Activated CD4-positive, alpha-beta T cell treated with anti-CD3 and anti-CD28 coated beads, Interleukin-2, Interleukin-6, amounts not matched to agents 100 ng/mL and 50 ng/mL, durations not matched to agents 16 hours and 8 hours (primary cell): ENCODE results near the gene CD52.

Experiments
- DNase-seq: peaks from one replicate; pipeline ENCODE4 v3.0.0-alpha.2; 2020

CD52 gene, protein sequence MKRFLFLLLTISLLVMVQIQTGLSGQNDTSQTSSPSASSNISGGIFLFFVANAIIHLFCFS

DNA sequence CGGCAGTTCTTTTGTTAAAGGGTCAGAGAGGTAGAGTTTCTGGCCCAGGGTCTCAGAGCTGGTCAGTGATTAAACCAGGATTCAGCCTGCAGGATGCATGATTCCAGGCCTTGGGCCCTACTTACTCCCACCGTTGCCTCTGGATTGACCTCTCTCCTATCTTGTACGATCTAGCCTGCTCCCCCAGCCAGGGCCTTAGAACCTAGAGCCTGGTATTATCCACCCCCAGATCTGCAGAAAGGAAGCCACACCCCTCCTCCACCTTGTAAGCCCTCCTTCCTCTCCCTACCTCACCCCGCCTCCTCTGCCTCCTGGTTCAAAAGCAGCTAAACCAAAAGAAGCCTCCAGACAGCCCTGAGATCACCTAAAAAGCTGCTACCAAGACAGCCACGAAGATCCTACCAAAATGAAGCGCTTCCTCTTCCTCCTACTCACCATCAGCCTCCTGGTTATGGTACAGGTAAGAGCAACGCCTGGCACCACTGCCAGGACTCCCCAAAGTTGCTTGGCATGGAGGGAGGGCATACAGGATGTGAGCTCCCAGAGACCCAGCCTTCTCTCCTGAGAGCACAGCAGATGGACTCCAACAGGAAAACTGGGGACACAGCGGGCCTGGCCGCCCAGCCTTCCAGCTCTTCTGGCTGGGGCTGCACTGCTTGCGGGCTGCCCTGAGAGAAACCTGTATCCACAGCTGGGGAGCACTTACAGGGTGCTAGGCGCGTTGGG, at the start of gene CD52:
Gene CD52, plus strand, starts transcription at position 347 of the 726 bp plus-strand sequence. Its CDS starts 60 bp downstream, at position 407.
- DNase-seq = peak; percentile 85

DNA sequence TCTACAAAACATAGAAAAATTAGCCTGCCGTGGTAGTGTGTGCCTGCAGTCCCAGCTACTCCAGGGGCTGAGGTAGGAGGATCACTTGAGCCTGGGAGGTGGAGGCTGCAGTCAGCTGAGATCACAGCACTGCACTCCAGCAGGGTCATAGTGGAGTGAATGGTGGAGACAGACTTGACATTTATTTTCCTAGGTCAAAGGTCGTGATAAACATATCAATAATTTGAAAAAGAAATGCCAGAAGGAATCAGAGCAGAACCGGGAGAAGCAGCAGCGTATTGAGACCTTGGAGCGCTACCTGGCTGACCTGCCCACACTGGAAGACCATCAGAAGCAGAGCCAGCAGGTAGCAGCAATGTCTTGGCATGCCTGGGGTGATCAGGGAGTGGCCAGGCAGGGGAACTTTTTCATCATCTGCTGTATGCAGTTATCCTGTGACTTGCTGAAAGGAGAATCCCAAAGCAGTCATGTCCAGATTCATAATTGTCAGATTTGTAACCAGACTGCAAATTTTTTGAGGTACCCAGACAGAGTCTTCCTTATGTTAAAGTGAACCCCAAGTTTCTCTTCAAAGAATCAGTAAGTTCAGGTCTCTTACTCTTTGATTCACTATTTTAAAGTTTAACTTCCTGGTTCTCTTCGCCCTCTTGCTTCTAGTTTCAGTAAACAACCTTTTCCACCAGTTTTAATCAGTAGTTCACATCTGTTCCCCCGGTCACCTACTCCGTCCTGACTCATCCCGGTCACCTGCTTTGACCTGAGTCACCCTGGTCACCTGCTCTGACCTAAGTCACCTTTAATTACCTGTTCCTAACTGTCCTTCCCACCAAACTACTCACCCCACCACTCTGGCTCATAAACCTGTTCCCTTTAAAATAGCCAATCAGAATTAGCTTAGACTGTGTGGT, 49.2 kb upstream of the CD52 start:
- no peak for DNase-seq

DNA sequence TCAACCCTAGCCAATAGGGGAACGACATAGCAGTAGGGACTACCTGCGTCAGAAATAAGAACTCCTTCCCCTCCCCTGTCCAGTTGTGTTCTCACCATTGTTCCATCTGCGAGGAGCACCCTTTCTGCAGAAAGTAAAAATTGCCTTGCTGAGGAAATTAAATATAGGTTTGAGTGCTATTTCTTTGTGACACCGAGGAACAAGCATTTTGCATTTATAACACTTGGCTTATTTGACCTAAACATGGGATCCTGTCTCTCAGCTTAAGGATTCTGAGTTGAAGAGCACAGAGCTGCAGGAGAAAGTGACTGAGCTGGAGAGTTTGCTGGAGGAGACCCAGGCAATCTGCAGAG, 48.6 kb upstream of the CD52 start:
- no peak for DNase-seq

DNA sequence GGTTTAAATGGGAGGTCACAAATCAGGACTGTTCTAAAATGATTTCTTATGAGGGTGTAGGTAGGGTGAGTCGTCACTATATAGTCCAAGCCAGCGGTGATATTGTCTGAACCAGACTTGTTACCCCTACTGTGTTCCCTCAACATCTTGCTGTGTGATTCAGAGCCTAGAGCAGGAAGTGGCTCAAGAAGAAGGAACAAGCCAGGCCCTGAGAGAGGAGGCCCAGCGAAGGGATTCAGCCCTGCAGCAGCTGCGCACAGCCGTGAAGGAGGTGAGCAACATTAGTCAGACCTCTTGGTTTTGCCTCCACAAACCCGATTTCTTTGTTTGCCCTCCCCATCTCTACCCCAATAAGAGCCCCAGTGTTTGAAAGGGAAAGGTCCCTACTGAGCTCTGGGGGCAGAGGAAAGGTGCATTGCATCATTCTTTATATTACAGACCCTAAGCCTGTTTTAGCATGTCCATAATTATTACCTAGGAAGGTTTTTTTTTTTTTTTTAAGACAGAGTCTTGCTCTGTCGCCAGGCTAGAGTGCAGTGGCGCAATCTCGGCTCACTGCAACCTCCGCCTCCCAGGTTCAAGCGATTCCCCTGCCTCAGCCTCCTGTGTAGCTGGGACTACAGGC, 42.8 kb upstream of the CD52 start:
- DNase-seq = peak; percentile 40

DNA sequence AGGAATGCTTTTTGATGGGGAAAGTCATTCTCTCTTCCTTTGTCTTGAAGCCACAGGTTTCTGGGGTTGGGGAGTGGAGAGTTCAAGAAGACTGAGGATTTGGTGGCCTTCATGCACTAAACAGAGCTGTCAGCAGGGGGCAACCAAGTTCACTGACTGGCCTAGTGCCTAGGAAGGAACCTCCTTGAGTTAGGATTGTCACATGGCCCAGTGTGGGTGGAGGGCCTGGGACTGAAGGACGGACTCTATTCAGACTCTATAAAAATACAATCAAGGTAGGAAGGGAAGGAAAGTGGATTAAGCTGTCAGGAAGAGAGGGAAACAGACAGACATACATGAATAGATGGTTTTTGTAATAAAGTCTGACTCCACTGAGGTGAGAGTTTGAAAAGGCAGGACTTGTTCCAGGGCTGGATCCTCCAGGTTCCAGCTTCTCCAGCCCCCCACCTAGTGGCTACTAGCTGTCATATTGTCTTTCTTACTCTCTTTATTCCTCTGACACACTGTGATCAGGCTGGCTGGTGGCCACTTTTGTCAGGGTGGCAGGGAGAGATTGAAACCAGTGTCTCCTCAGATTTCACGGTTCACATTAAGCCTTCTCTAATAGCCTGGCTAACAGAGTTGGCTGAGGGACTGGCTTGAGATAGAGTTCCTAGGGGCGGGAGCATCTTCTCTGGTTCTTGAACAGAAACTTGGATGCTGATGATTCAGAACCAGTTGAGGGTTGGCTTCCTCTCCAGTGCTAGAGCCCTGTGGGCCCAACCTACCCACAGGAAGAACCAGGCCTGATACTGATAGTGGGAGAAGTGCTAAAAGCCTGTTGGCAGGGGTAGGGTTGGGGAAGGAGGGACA, 42.0 kb upstream of the CD52 start:
- DNase-seq = peak; percentile 91

DNA sequence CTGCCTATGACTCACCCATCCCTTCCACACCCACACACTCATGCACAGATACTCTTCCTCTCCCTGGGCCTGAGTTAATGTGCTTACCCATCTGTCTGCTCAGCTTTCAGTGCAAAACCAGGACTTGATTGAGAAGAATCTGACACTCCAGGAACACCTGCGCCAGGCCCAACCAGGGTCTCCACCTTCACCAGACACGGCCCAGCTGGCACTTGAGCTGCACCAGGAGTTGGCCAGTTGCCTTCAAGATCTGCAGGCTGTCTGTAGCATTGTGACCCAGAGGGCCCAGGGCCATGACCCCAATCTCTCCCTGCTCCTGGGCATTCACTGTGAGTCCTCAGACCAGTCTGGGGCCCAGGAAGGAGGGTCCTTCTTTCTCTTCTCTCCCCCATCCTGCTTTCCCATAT, 41.3 kb upstream of the CD52 start:
- DNase-seq = no peak

DNA sequence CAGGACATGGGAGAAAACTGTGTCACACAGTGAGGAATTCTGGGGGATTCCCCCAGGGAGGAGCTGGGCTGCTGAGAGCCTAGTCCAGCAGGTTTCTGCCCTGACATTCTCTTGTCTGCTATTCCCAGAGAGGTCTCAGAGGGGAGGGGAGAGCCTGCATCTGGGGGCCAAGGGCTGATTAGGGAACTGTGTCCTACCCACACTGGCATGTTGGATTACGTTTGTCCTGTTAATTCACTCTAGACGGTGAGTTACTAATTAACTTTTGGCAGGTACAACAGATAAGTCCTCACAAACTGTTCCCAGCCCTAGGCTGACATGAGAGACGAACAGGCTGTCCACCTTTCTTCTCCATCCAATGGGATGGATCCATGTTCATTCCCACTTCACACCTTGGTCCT, 40.5 kb upstream of the CD52 start:
- no peak for DNase-seq

DNA sequence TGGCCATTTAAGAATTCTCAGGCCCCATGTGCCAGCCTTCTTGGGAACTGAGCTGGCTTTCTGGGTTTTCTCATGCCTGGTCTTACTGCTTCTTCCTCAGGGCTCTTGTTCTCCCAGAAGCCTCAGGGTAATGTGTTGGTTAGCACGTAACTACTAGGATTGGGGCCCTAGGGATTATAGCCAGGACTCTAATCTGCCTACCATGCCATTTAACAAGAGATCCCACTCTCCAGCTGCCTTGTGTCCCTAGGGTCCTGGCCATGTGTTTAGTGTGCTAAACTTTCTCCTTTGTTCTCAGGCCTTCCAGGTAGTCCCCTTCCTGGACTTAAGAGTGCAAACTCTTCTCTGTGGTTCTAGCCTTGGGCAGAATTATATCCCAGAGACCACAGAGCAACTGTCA, 40.0 kb upstream of the CD52 start:
- DNase-seq = no peak

DNA sequence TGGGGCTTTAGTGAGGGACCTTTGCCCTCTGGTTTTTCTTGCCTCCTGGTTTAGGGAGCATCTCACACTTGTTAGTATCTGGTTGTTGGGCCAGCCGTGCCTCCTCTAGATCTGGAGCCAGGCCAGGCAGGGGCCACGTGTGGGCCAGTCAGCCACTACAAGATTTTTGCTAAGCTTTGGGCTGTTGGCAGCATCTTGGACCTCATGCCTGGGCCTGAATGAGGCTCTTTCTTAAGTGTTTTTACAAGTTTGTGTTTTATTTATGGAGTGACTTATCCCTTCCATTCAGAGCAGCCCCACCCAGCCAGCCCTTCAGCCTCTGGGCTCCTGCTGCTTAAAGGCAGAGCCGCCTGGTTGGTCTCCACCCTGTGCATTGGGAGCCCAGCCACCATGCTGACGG, 39.5 kb upstream of the CD52 start:
- DNase-seq = no peak

DNA sequence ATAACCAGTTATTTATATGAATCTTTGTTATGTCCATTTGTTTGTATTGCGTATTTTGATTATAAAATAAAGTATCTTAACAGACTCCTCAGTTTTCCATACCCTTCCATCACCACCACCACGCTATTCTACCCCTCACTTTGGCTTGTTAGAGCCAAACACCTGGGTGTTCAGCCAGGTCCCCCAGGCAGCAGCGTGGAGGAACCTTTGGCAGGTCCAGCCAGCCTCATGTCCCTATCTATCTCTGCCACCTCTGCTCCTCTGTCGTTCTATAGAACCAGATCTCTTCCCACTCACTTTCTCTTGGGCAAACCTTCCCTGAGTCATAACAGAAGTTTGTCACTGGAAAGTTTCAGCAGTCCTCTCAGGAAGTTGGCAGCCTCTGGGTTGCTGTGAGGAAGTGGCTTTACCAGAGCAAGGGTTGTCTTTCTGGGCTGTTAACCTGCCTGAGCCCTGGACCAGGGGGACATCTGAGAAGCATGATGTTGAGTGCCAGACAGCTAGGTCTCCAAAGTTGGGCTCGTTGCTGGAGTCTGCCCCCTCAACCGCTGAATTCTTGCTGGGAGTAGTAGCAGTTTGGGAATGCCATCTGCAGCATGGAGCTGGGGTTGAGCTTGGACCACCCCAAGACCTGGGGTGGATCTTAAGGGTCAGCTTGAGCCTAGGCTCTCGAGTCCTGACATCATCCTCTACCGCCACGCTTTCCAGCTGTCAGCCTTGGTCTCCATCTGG, 38.9 kb upstream of the CD52 start:
- peak; percentile 80 for DNase-seq

DNA sequence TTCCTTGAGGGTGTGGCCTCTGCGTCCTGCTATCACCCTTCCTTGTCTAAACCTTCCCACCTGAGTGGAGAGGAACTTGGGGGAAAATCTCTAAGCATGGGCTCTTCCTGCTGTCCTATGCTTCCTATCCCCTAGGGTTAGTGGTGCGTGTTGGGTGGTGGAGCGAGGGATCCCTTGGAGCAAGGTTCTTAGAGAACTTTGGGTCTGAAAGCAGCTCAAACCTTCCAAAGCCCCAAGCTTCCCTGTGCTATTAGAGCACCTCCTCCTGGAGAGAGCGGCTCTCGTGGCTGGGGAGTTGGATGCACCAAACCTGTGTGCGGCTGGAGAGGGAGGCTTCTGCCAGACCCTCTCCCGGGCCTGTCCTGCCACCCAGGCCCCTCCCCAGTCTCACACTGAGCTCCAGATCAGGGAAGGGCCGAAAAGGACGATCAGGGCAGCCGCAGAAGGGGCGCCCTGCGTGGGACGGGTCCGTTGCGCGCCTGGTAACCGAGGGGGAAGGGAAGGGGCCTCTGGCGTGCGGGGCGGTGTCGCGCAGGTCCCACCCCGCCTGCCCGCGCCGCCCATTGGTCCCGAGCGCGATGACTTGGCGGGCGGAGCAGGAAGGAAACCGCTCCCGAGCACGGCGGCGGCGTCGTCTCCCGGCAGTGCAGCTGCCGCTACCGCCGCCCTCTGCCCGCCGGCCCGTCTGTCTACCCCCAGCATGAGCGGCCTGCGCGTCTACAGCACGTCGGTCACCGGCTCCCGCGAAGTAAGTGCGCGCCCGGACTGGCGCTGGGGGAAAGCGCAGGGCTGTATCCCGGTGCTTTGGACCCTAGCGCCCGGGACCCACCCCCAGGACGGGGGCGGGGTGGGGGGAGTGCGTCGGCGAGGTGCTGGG, 38.1 kb upstream of the CD52 start, which contains the start of gene SH3BGRL3:
Gene SH3BGRL3, plus strand, starts transcription at position 631 of the 877 bp plus-strand sequence. Its CDS starts 70 bp downstream, at position 701.
- peak; percentile 91 for DNase-seq

DNA sequence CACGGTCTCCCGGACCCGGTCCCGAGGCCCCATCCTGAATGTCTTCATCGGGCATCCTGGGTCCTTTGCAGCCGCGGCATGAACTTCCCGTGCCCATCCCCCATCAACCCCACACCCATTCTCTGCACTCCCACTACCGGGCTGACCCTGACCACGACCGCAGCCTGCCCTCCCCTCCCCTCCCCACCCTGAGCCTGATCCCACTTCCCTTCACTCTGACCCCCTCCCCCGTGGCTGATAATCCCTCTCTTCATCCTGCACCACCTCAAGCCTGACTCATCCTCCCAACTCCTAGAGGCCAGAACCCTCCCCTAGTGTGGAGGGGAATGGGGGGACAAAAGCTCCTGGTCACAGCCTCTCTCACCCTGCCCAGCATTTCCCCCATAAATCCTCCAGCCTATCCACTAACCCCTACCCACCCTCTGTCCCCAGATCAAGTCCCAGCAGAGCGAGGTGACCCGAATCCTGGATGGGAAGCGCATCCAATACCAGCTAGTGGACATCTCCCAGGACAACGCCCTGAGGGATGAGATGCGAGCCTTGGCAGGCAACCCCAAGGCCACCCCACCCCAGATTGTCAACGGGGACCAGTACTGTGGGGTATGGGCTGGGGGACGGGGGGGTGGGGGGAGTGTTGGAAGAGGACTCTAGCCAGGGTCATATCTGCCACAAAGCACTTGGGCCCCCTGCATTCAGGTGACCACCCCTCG, 37.3 kb upstream of the CD52 start:
- DNase-seq = peak; percentile 55

DNA sequence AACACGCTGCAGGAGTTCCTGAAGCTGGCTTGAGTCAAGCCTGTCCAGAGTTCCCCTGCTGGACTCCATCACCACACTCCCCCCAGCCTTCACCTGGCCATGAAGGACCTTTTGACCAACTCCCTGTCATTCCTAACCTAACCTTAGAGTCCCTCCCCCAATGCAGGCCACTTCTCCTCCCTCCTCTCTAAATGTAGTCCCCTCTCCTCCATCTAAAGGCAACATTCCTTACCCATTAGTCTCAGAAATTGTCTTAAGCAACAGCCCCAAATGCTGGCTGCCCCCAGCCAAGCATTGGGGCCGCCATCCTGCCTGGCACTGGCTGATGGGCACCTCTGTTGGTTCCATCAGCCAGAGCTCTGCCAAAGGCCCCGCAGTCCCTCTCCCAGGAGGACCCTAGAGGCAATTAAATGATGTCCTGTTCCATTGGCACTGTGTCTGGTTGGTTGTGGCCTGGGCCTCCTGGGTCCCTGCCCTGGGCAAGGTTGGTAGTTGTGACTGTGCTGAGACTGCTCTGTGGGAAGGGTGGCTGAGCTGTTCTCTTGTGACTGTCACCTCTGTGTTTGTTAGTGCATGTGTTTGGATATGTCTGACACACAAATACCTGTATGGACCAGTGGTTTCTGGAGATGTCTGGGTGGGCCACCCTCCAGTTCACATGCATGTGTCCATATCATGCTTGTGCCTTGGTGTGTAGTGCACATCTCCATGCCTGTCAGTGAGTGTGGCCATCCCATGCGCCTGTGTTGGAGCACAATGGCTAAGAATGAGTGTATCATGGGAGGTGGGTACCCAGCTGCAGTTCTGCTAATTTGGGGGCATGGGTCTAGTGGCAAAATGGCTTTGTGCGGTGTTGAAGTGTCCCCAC, 36.4 kb upstream of the CD52 start:
- DNase-seq = no peak

DNA sequence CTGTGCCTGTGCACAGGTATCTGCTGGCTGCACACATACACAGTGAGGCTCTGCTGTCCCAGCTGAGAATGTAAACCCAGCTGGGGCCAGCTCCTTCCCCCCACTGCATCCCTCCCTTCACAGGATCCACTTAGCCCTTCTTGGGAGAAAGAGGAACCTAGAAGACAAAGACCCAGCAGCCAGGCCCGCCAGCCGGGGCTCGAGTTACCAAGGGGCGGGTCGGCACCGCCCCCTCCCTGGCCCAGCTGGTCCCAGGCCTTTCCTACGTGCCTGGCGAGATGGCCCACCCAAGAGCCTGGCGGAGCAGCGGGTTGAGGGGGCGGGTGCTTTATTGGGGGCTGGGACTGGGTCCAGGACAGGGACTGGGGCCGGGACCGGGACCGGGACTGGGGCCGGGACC, 35.8 kb upstream of the CD52 start:
- DNase-seq = no peak

DNA sequence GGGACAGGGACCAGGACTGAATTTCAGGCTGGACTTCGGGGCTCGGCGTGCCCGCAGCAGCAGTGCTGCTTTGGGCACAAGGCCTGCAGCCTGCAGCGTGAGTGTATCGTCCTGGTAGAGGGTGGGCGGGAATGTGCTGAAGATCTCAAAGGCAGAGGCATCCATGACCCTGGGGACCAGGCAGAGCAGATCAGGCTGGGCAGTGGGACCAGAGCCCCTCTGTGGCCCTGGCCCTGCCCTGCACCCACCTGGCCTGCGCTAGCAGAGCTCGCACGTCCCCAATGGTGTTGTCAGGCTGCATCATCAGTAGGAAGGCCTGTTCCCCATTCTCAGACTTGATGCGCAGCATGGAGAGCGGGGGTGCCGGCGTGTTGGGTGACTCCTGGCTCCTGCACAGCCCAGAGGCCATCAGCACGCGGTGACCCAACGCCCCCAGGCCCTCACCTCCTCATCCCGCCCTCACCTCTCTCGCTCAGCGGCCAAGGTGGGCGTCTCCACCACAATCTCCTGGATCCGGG, 35.3 kb upstream of the CD52 start:
- DNase-seq = no peak

DNA sequence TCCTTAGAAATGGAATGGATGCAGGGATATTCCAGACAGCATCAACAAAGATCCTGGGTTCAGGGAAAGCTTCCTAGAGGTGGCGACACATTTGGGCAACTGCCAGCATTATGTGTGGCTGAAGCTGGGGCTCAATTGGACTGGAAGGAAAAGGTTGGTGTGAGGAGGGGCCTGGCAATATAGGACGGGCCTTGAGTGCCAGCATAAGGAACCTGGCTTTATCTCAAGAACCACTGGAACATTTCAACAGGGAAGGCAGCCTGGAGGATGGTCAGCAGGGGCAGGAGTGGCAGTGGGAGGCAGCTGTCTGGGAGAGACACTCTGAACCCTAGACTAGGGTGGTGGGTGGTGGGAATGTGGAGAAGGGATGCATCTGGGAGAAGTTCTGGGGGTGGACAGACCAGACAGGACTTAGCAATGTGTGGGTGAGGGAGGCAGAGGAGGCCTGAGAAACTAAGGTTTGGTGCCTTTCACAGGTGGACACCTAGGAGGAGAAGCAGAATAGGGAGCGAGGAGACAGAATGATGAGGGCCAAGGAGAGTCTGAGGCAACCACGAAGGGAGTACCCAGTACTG, 34.4 kb upstream of the CD52 start:
- no peak for DNase-seq

DNA sequence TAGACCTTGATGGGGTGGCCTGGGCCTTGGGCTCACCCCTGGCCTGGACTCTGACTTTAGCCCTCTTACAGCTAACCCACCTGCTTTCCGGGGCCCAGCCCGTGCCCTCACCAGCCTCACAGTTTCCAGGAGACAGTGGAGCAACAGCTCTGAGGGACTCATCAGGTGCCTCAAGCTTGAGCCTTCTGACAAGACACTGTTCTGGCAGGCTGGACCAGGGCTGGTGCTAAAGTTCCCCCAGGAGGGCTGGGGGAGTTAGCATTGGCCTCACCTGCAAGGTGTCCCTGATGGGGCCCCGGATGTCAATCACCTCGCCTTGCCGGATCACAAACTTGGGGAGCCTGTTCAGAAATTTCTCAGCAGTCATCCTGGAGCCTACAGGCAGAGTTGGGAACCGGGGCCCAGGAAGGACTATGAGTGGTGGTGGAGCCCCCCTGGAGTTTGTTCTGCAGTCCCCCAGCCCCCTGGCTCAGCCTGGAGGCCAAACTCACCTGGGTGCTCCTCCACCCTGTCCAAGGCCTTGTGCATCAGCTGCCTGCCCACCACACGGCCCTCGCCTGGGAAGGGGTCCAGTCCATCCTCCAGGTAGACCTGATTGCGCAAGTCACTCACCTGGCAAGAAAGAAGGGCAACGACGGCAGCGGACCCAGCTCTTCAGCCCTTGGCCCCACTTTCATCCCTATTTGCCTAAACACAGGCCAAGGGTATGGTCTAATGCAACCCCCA, 33.7 kb upstream of the CD52 start:
- DNase-seq = no peak
